Chondrocyte (in vitro differentiated cells): Measurements from ENCODE around the gene CRYGC. TPM values are rescaled to one million over a fixed set of nuclear protein-coding genes. Genes with fewer than 3 reads are reported as not detected.

Source experiments
- DNase-seq: peaks from one replicate; pipeline ENCODE4 v3.0.0; 2021; ENCODE audit warnings: mixed read lengths, low spot score
- H3K27ac Mint-ChIP-seq: one replicate; pipeline ENCODE4 v1.8.0; 2021; ENCODE audit warnings: mild to moderate bottlenecking, moderate library complexity, mixed read lengths; ENCODE audit not compliant: unreplicated experiment
- H3K27me3 Mint-ChIP-seq: 2 replicates; pipeline ENCODE4 v1.8.0; 2021; ENCODE audit warnings: low read depth, mixed read lengths
- H3K36me3 Mint-ChIP-seq: 2 replicates; pipeline ENCODE4 v1.8.0; 2021; ENCODE audit warnings: low read depth, mixed read lengths
- H3K4me1 Mint-ChIP-seq: 2 replicates; pipeline ENCODE4 v1.8.0; 2021; ENCODE audit warnings: low read depth, mild to moderate bottlenecking, mixed read lengths
- H3K4me3 Mint-ChIP-seq: one replicate; pipeline ENCODE4 v1.8.0; 2021; ENCODE audit warnings: mild to moderate bottlenecking, moderate library complexity, mixed read lengths; ENCODE audit not compliant: unreplicated experiment
- H3K9me3 Mint-ChIP-seq: 2 replicates; pipeline ENCODE4 v1.8.0; 2021; ENCODE audit warnings: low read depth, mixed read lengths
- CTCF ChIP-seq: fragments of 200-600 bp; sonication (generic); IDR thresholded peaks from 2 replicates; pipeline ENCODE4 v1.5.0; 2021; ENCODE audit warnings: antibody characterized with exemption, mild to moderate bottlenecking, moderate library complexity
- total RNA-seq: library from RNA; stranded (reverse); gene quantifications from 3 replicates; pipeline ENCODE4 v1.2.1, GENCODE V29; 2021

CRYGC gene
- total RNA-seq, 1 donor from 2014 or later: not detected

GRCh38 chr2:208172125-208172524, 42.5 kb upstream of the CRYGC start:
- Mint-ChIP-seq H3K4me1 (peaks cover 4% of the 10 kb centered on the region), H3K9me3 (no peaks in the 10 kb centered on the region), H3K36me3 (no peaks in the 10 kb centered on the region), H3K27me3 (peaks cover 8% of the 10 kb centered on the region), H3K4me3 (no peak overlapping the region), H3K27ac (no peak overlapping the region)
- no peak for TF ChIP-seq CTCF
- no peak for DNase-seq

- H3K27ac Mint-ChIP-seq: no peak overlapping the region
- no peaks in the 10 kb centered on the region for H3K4me1 Mint-ChIP-seq
- no peak overlapping the region for H3K4me3 Mint-ChIP-seq
- no peaks in the 10 kb centered on the region for H3K9me3 Mint-ChIP-seq
- peaks cover 20% of the 10 kb centered on the region for H3K27me3 Mint-ChIP-seq
- H3K36me3 Mint-ChIP-seq: no peaks in the 10 kb centered on the region
- no peak for DNase-seq
- TF ChIP-seq CTCF: no peak
These were observed 35.5 kb upstream of the CRYGC start for GRCh38 chr2:208164951-208165755.

- Mint-ChIP-seq H3K27me3 (peaks cover 17% of the 10 kb centered on the region), H3K27ac (no peak within 1 kb of the TSS)
- TF ChIP-seq CTCF: no peak
These were observed 33.9 kb upstream of the CRYGC start, which contains the start of gene CRYGA for GRCh38 chr2:208163489-208163888. TSS of gene CRYGA (minus strand) at chr2:208163589. CDS start at chr2:208163556, 33 bp downstream.

GRCh38 chr2:208156439-208156838, 26.8 kb upstream of the CRYGC start:
- H3K4me3 Mint-ChIP-seq: no peak overlapping the region
- H3K27me3 Mint-ChIP-seq: peaks cover 4% of the 10 kb centered on the region
- H3K27ac Mint-ChIP-seq: no peak overlapping the region
- no peaks in the 10 kb centered on the region for H3K4me1 Mint-ChIP-seq
- DNase-seq: no peak
- H3K9me3 Mint-ChIP-seq: peaks cover 4% of the 10 kb centered on the region
- no peaks in the 10 kb centered on the region for H3K36me3 Mint-ChIP-seq
- no peak for TF ChIP-seq CTCF

More at GRCh38 chr2:208163489-208163888, 33.9 kb upstream of the CRYGC start, which contains the start of gene CRYGA:
- H3K4me1 Mint-ChIP-seq: no peaks in the 10 kb centered on the region
- H3K9me3 Mint-ChIP-seq: no peaks in the 10 kb centered on the region
- H3K4me3 Mint-ChIP-seq: no peak within 1 kb of the TSS
- H3K36me3 Mint-ChIP-seq: no peaks in the 10 kb centered on the region
- no peak for DNase-seq

- H3K27me3 Mint-ChIP-seq: peaks cover 9% of the 10 kb centered on the region
- H3K9me3 Mint-ChIP-seq: peaks cover 12% of the 10 kb centered on the region
- no peak for TF ChIP-seq CTCF
- H3K36me3 Mint-ChIP-seq: no peaks in the 10 kb centered on the region
- no peak overlapping the region for H3K27ac Mint-ChIP-seq
- no peaks in the 10 kb centered on the region for H3K4me1 Mint-ChIP-seq
- no peak overlapping the region for H3K4me3 Mint-ChIP-seq
- no peak for DNase-seq
These were observed 23.5 kb upstream of the CRYGC start for GRCh38 chr2:208153156-208153555.
